Esophagus squamous epithelium (tissue), 4 donors: ENCODE data around the gene CDH12.

Experiments
- CTCF ChIP-seq, 6 experiments: fragments of 450-650 bp in 4 of 6; fragments of 200-600 bp in 2 of 6; sonication (generic) in 2 of 6; IDR thresholded peaks; one replicate each; pipeline ENCODE4 v1.5.1; 2016 to 2019; ENCODE audit warnings: antibody characterized with exemption in 6 of 6, mild to moderate bottlenecking in 4 of 6, moderate library complexity in 4 of 6
- POLR2A ChIP-seq, 4 donors: fragments of 450-650 bp; IDR thresholded peaks; one replicate each; pipeline ENCODE4 v1.6.1; 2017; ENCODE audit warnings: antibody characterized with exemption in 4 of 4, mild to moderate bottlenecking in 4 of 4, moderate library complexity in 3 of 4

DNA sequence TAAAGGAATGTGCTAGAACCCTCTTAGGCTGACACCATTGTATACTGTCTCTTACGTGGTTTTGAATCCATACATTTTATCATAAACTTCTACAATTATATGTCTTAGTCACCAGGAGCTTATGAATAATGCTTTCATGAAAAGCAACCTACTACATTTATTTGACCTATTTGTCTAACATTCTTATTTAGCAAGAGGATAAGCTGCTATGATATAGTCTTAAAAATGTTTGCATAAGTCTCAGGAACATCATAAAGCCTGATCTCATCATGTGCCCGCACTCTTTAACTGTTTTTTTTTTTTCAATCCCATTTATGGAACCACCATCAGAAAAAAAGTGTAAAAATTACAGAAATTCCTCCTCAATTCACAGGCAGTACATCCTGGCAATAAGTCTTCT lies 59.7 kb downstream of the CDH12 start:
- TF ChIP-seq POLR2A (IDR thresholded peaks at IDR 0.05) (no peak), CTCF (IDR thresholded peaks at IDR 0.05) (no peak)
